HEK293 (cell line): Measurements from ENCODE around the gene BAHD1.
A peak's percentile ranks its signal among the peaks of the same experiment; 100 is the strongest.

Experiments
- CTCF ChIP-seq: fragments of 450-650 bp; formaldehyde crosslinking; IDR thresholded peaks from 2 replicates; pipeline ENCODE4 v1.5.1; 2016; ENCODE audit warnings: missing biosample characterization, missing genetic modification characterization
- GFI1B ChIP-seq: fragments of 450-650 bp; formaldehyde crosslinking; IDR thresholded peaks from 2 replicates; pipeline ENCODE4 v1.5.1; 2016; ENCODE audit warnings: missing biosample characterization, missing genetic modification characterization
- SALL2 ChIP-seq: fragments of 450-650 bp; formaldehyde crosslinking; IDR thresholded peaks from 2 replicates; pipeline ENCODE4 v1.5.0; 2017; ENCODE audit warnings: missing biosample characterization, mild to moderate bottlenecking, missing genetic modification characterization, borderline replicate concordance
- SP2 ChIP-seq: fragments of 450-650 bp; formaldehyde crosslinking; IDR thresholded peaks from 2 replicates; pipeline ENCODE4 v1.5.1; 2016; ENCODE audit warnings: missing biosample characterization, missing genetic modification characterization
- YY1 ChIP-seq: fragments of 450-650 bp; formaldehyde crosslinking; IDR thresholded peaks from 2 replicates; pipeline ENCODE4 v1.5.1; 2018; ENCODE audit warnings: missing biosample characterization, missing genetic modification characterization
- ZBTB8A ChIP-seq: fragments of 450-650 bp; formaldehyde crosslinking; IDR thresholded peaks from 2 replicates; pipeline ENCODE4 v1.5.1; 2016; ENCODE audit warnings: missing biosample characterization, missing genetic modification characterization
- ZNF202 ChIP-seq: fragments of 450-650 bp; formaldehyde crosslinking; IDR thresholded peaks from 2 replicates; pipeline ENCODE4 v1.5.1; 2016; ENCODE audit warnings: missing biosample characterization, missing genetic modification characterization, borderline replicate concordance
- ZNF302 ChIP-seq: fragments of 450-650 bp; formaldehyde crosslinking; IDR thresholded peaks from 2 replicates; pipeline ENCODE4 v1.5.1; 2016; ENCODE audit warnings: missing biosample characterization, missing genetic modification characterization, low read depth
- ZNF501 ChIP-seq: fragments of 450-650 bp; formaldehyde crosslinking; IDR thresholded peaks from 2 replicates; pipeline ENCODE4 v1.5.1; 2016; ENCODE audit warnings: missing biosample characterization, missing genetic modification characterization
- ZNF555 ChIP-seq: fragments of 450-650 bp; formaldehyde crosslinking; conservative IDR thresholded peaks from 2 replicates; pipeline ENCODE4 v1.5.1; 2017; ENCODE audit warnings: missing biosample characterization, mild to moderate bottlenecking, missing genetic modification characterization, inconsistent platforms
- ZNF776 ChIP-seq: fragments of 450-650 bp; formaldehyde crosslinking; IDR thresholded peaks from 2 replicates; pipeline ENCODE4 v1.5.0; 2017; ENCODE audit warnings: missing biosample characterization, missing genetic modification characterization, borderline replicate concordance
- TF ChIP-seq, protein P1 (sequence below): fragments of 450-650 bp; formaldehyde crosslinking; IDR thresholded peaks from 2 replicates; pipeline ENCODE4 v1.5.1; 2017; ENCODE audit warnings: missing biosample characterization, mild to moderate bottlenecking, missing genetic modification characterization, moderate library complexity
- TF ChIP-seq, protein P2 (sequence below): fragments of 450-650 bp; formaldehyde crosslinking; IDR thresholded peaks from 2 replicates; pipeline ENCODE4 v1.5.1; 2016; ENCODE audit warnings: missing biosample characterization, missing genetic modification characterization, low read depth

GRCh38 chr15:40470423-40471104, 29.8 kb downstream of the BAHD1 start, which contains the start of gene CHST14:
- TF ChIP-seq, protein P1, sequence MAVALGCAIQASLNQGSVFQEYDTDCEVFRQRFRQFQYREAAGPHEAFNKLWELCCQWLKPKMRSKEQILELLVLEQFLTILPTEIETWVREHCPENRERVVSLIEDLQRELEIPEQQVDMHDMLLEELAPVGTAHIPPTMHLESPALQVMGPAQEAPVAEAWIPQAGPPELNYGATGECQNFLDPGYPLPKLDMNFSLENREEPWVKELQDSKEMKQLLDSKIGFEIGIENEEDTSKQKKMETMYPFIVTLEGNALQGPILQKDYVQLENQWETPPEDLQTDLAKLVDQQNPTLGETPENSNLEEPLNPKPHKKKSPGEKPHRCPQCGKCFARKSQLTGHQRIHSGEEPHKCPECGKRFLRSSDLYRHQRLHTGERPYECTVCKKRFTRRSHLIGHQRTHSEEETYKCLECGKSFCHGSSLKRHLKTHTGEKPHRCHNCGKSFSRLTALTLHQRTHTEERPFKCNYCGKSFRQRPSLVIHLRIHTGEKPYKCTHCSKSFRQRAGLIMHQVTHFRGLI (tag by site-specific recombination), result no peak
- TF ChIP-seq YY1 (no peak), ZNF776 (no peak), CTCF (tag by site-specific recombination) (no peak; the same call in 1 of the 2 replicates), ZBTB8A (tag by site-specific recombination) (peak; percentile 79), SP2 (tag by site-specific recombination) (peak; percentile 22; the same call in 1 of the 2 replicates), ZNF501 (tag by site-specific recombination) (no peak), GFI1B (tag by site-specific recombination) (no peak), ZNF202 (no peak), ZNF555 (tag by site-specific recombination) (no peak), ZNF302 (tag by site-specific recombination) (no peak), SALL2 (tag by site-specific recombination) (no peak)
- TF ChIP-seq, protein P2, sequence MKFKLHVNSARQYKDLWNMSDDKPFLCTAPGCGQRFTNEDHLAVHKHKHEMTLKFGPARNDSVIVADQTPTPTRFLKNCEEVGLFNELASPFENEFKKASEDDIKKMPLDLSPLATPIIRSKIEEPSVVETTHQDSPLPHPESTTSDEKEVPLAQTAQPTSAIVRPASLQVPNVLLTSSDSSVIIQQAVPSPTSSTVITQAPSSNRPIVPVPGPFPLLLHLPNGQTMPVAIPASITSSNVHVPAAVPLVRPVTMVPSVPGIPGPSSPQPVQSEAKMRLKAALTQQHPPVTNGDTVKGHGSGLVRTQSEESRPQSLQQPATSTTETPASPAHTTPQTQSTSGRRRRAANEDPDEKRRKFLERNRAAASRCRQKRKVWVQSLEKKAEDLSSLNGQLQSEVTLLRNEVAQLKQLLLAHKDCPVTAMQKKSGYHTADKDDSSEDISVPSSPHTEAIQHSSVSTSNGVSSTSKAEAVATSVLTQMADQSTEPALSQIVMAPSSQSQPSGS (tag by site-specific recombination), result no peak
